Uterus (tissue), 4 donors: ENCODE measurements around the gene MYH11. TPM values are rescaled to one million over a fixed set of nuclear protein-coding genes. Genes with fewer than 3 reads are reported as not detected.

Experiments
- DNase-seq, 2 donors: peaks; one replicate each; pipeline ENCODE4 v3.0.0-alpha.2; 2019 to 2020
- H3K27ac ChIP-seq, 2 donors: fragments of 200-600 bp; sonication (generic); 1 replicate in 1 of 2; 2 replicates in 1 of 2; pipeline ENCODE4 v1.5.1; 2016 to 2018
- H3K27me3 ChIP-seq, 2 donors: fragments of 200-600 bp; sonication (generic); one replicate each; pipeline ENCODE4 v1.5.1; 2018 to 2019; ENCODE audit warnings: control low read depth in 1 of 2
- H3K36me3 ChIP-seq, 2 donors: fragments of 200-600 bp; sonication (generic); one replicate each; pipeline ENCODE4 v1.5.1; 2019; ENCODE audit warnings: control low read depth in 1 of 2
- H3K4me1 ChIP-seq, 2 donors: fragments of 200-600 bp; sonication (generic); one replicate each; pipeline ENCODE4 v1.5.1; 2018 to 2019; ENCODE audit warnings: control low read depth in 1 of 2
- H3K4me3 ChIP-seq, 2 donors: fragments of 200-600 bp; sonication (generic); 1 replicate in 1 of 2; 2 replicates in 1 of 2; pipeline ENCODE4 v1.5.1; 2018 to 2019; ENCODE audit warnings: mild to moderate bottlenecking in 1 of 2
- H3K9me3 ChIP-seq, 2 donors: fragments of 200-600 bp; sonication (generic); one replicate each; pipeline ENCODE4 v1.5.1; 2019; ENCODE audit warnings: control low read depth in 1 of 2
- POLR2A ChIP-seq, 2 donors: fragments of 450-650 bp; IDR thresholded peaks; one replicate each; pipeline ENCODE4 v1.6.1; 2016; ENCODE audit warnings: antibody characterized with exemption in 2 of 2, mild to moderate bottlenecking in 1 of 2, moderate library complexity in 1 of 2
- intact Hi-C: fragments of 100-400 bp; cut with DNase I; formaldehyde crosslinking; loops from one replicate; pipeline ENCODE4 v1.15.1; 2023; ENCODE audit warnings: low total_unique reads
- total RNA-seq, 4 donors: library from RNA; depleted of rRNA in 3 of 4; stranded (reverse); fragments of >200 nt in 3 of 4; gene quantifications; one replicate each; pipeline versions ENCODE4 v1.1.0 to v1.2.4, GENCODE V29; 2014 to 2023
- TF ChIP-seq, protein P1 (sequence below), 4 experiments: fragments of 200-600 bp in 2 of 4; fragments of 450-650 bp in 2 of 4; sonication (generic) in 2 of 4; IDR thresholded peaks; one replicate each; pipeline ENCODE4 v1.5.1; 2016 to 2019; ENCODE audit warnings: antibody characterized with exemption in 4 of 4, mild to moderate bottlenecking in 2 of 4, moderate library complexity in 1 of 4
- donor health status: DM: yes; HTN: yes; CAD: no.

Gene MYH11
- total RNA-seq, 4 donors from 2014 or later: 447 to 1,893 (median 822) TPM

DNA sequence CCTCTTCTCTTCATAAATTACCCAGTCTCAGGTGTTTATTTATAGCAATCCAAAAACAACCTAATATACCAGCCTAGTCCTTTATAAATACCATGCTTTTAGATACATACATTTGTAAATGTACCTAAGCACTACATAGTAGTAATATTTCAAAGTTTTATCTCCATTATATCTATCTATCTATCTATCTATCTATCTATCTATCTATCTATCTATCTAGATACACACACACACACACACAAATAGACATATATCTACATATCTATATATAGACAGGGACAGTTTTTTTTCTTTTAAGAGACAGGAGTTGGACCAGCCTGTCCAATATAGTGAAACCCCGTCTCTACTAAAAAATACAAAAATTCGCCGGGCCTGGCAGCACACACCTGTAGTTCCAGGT is 25.7 kb upstream of the MYH11 start:
- Histone ChIP-seq H3K4me1 (peaks cover 0 to 5% of the 10 kb centered on the region in 2 donors), H3K4me3 (no peak overlapping the region), H3K9me3 (no peaks in the 10 kb centered on the region), H3K27me3 (no peaks in the 10 kb centered on the region), H3K27ac (no peak overlapping the region), H3K36me3 (no peaks in the 10 kb centered on the region)
- intact Hi-C loops: no loop called here
- TF ChIP-seq, protein P1, sequence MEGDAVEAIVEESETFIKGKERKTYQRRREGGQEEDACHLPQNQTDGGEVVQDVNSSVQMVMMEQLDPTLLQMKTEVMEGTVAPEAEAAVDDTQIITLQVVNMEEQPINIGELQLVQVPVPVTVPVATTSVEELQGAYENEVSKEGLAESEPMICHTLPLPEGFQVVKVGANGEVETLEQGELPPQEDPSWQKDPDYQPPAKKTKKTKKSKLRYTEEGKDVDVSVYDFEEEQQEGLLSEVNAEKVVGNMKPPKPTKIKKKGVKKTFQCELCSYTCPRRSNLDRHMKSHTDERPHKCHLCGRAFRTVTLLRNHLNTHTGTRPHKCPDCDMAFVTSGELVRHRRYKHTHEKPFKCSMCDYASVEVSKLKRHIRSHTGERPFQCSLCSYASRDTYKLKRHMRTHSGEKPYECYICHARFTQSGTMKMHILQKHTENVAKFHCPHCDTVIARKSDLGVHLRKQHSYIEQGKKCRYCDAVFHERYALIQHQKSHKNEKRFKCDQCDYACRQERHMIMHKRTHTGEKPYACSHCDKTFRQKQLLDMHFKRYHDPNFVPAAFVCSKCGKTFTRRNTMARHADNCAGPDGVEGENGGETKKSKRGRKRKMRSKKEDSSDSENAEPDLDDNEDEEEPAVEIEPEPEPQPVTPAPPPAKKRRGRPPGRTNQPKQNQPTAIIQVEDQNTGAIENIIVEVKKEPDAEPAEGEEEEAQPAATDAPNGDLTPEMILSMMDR (IDR thresholded peaks at IDR 0.05): no peak
- no peak for TF ChIP-seq POLR2A (IDR thresholded peaks at IDR 0.05)
- DNase-seq: no peak

GRCh38 chr16:15881794-15882379 is 25.1 kb upstream of the MYH11 start:
- Histone ChIP-seq H3K27me3 (no peaks in the 10 kb centered on the region), H3K9me3 (no peaks in the 10 kb centered on the region), H3K36me3 (no peaks in the 10 kb centered on the region), H3K4me1 (no peaks in the 10 kb centered on the region), H3K4me3 (no peak overlapping the region), H3K27ac (no peak overlapping the region)
- intact Hi-C loops: no loop called here
- TF ChIP-seq, protein P1 (IDR thresholded peaks at IDR 0.05): no peak
- no peak for TF ChIP-seq POLR2A (IDR thresholded peaks at IDR 0.05)
- DNase-seq: no peak

- intact Hi-C loops: no loop called here
- DNase-seq: no peak
- Histone ChIP-seq H3K9me3 (no peaks in the 10 kb centered on the region), H3K27ac (no peak overlapping the region), H3K36me3 (no peaks in the 10 kb centered on the region), H3K27me3 (no peaks in the 10 kb centered on the region), H3K4me3 (no peak overlapping the region), H3K4me1 (no peaks in the 10 kb centered on the region)
- TF ChIP-seq, protein P1 (IDR thresholded peaks at IDR 0.05): no peak
- no peak for TF ChIP-seq POLR2A (IDR thresholded peaks at IDR 0.05)
Observed at GRCh38 chr16:15880434-15881308, 23.8 kb upstream of the MYH11 start.

DNA sequence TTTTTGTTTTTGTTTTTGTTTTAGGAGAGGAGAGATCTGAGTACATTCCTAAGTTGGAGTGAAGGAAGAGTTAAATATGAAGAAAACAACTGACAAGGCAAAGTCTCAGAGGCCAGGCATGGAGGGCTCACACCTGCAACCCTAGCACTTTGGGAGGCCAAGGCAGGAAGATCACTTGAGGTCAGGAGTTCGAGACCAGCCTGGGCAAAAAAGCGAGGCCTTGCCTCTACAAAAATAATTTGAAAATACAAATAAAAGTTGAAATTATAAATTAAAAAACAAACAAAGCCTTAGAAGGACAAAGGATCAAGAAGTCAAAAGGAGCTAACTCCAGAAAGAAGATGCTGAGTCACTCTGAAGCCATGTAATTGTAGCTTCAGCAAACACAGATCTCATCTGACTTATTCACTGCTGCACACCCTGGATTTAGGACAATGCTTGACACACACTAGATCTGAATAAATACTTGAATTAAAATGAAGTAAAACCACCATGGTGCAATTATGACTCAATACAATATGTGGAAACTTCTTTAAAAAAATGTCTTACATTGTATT is 22.5 kb upstream of the MYH11 start:
- DNase-seq: no peak
- H3K27me3 ChIP-seq: no peaks in the 10 kb centered on the region
- H3K4me3 ChIP-seq: no peak overlapping the region
- H3K36me3 ChIP-seq: no peaks in the 10 kb centered on the region
- no peaks in the 10 kb centered on the region for H3K4me1 ChIP-seq
- TF ChIP-seq, protein P1 (IDR thresholded peaks at IDR 0.05): no peak
- TF ChIP-seq POLR2A (IDR thresholded peaks at IDR 0.05): no peak
- intact Hi-C loops: no loop called here
- H3K27ac ChIP-seq: no peak overlapping the region
- H3K9me3 ChIP-seq: no peaks in the 10 kb centered on the region

GRCh38 chr16:15876503-15876902 is 19.7 kb upstream of the MYH11 start:
- DNase-seq: no peak
- Histone ChIP-seq H3K4me1 (no peaks in the 10 kb centered on the region), H3K27ac (no peak overlapping the region), H3K4me3 (no peak overlapping the region), H3K9me3 (no peaks in the 10 kb centered on the region), H3K36me3 (no peaks in the 10 kb centered on the region), H3K27me3 (no peaks in the 10 kb centered on the region)
- TF ChIP-seq POLR2A (IDR thresholded peaks at IDR 0.05): no peak
- TF ChIP-seq, protein P1 (IDR thresholded peaks at IDR 0.05): no peak
- intact Hi-C loops: no loop called here
